ENCODE data around the gene CALM1. TPM values are rescaled to one million over a fixed set of nuclear protein-coding genes. Genes with fewer than 3 reads are reported as not detected.

CALM1 gene
- total RNA-seq, 2 donors from 2014 or later, result 137 to 199 TPM

DNA sequence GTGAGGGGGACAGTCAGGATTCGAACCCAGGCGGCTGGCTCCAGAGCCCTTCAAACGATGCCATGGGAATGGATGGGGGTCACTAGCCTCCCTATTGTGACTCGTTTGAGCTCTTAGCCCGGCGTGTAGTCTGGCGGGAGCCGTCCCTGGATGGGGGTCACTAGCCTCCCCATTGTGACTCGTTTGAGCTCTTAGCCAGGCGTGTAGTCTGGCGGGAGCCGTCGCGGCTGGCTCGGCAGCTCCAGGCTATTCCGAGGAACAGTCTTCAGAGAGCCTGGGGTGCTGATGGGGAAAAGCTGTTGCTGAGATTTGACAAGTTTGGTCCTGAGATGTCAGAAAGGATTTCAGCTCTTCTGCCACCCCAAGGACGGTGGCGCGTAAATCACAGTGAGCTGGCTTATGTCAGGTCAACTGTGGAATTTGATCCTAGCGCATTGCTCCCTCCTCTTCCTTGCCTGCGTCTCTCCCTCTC lies 58.3 kb downstream of the CALM1 start:
- Histone ChIP-seq H3K4me3 (no peak overlapping the region), H3K9me3 (no peaks in the 10 kb centered on the region), H3K4me1 (peaks cover 20% of the 10 kb centered on the region), H3K27me3 (no peaks in the 10 kb centered on the region), H3K36me3 (replicated peaks in 1 of 2; ENCODE audit: insufficient read depth in 1 of 2, low read depth in 2 of 2) (no peaks in the 10 kb centered on the region), H3K27ac (no peak overlapping the region)
- TF ChIP-seq CTCF (IDR thresholded peaks at IDR 0.05), result no peak
- TF ChIP-seq POLR2A (IDR thresholded peaks at IDR 0.05), result no peak
- intact Hi-C loops (cut with DNase I), result no loop called here
- 66 to 83% methylated on average over 21 of the region's 21 CpGs for WGBS, 2 donors
- DNase-seq (no peak), ATAC-seq (no peak)

- Histone ChIP-seq H3K9me3 (no peaks in the 10 kb centered on the region), H3K4me1 (peaks cover 20% of the 10 kb centered on the region), H3K4me3 (no peak overlapping the region), H3K27ac (no peak overlapping the region), H3K36me3 (replicated peaks in 1 of 2; ENCODE audit: insufficient read depth in 1 of 2, low read depth in 2 of 2) (no peaks in the 10 kb centered on the region), H3K27me3 (no peaks in the 10 kb centered on the region)
- no peak for ATAC-seq
- intact Hi-C loops (cut with DNase I), result no loop called here
- no peak for DNase-seq
- WGBS, 2 donors, result 60 to 69% methylated on average over 6 of the region's 6 CpGs
- TF ChIP-seq CTCF (IDR thresholded peaks at IDR 0.05), result no peak
- no peak for TF ChIP-seq POLR2A (IDR thresholded peaks at IDR 0.05)
Observed at GRCh38 chr14:90456551-90456950, 59.7 kb downstream of the CALM1 start.

- no peak for ATAC-seq
- H3K27ac ChIP-seq, result no peak overlapping the region
- TF ChIP-seq CTCF (IDR thresholded peaks at IDR 0.05) (no peak), POLR2A (IDR thresholded peaks at IDR 0.05) (no peak)
- no peak for DNase-seq
- H3K4me1 ChIP-seq, result peaks cover 20% of the 10 kb centered on the region
- no peaks in the 10 kb centered on the region for H3K9me3 ChIP-seq
- WGBS, 2 donors, result 57 to 64% methylated on average over 4 of the region's 4 CpGs
- H3K4me3 ChIP-seq, result no peak overlapping the region
- intact Hi-C loops (cut with DNase I), result no loop called here
- H3K27me3 ChIP-seq, result no peaks in the 10 kb centered on the region
- H3K36me3 ChIP-seq (replicated peaks in 1 of 2; ENCODE audit: insufficient read depth in 1 of 2, low read depth in 2 of 2), result no peaks in the 10 kb centered on the region
Observed at GRCh38 chr14:90457186-90457585, 60.4 kb downstream of the CALM1 start.

Other genes with a start within 250 kb of the CALM1 start
- 10 to 100 TPM; 25.7 to 49.0 TPM for gene PSMC1, start 140.5 kb upstream of the CALM1 start, total RNA-seq
- gene NRDE2, start 65.1 kb upstream of the CALM1 start, total RNA-seq, result 10 to 100 TPM; 11.7 to 65.6 TPM

Data from body of pancreas (tissue), 4 donors.